GM21529 (cell line): ENCODE data around the gene DIP2C.

Experiments
- ATAC-seq: cut with Tn5 transposase; IDR thresholded peaks from one replicate; pipeline ENCODE4 v1.9.1; 2021; ENCODE audit not compliant: unreplicated experiment

The DIP2C gene

DNA sequence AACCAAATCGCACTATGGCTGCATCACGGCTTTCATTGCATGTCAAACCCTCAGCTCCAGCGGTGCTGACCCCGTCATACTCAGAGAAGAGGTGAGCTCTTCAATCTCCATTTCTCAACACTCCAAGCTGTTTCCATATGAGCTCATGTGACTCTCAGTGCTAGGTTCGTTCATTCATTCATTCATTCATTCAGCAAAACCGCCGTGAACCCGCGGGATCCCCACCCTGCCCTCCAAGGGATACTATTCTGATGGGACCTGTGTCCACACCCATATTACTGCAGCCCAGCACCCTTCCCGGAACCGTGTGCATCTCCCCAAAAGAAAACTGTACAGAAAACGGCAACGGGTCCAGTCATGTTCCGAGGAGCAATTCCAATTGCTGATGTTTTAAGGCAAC is 184.7 kb downstream of the DIP2C start:
- ATAC-seq: no peak

DNA sequence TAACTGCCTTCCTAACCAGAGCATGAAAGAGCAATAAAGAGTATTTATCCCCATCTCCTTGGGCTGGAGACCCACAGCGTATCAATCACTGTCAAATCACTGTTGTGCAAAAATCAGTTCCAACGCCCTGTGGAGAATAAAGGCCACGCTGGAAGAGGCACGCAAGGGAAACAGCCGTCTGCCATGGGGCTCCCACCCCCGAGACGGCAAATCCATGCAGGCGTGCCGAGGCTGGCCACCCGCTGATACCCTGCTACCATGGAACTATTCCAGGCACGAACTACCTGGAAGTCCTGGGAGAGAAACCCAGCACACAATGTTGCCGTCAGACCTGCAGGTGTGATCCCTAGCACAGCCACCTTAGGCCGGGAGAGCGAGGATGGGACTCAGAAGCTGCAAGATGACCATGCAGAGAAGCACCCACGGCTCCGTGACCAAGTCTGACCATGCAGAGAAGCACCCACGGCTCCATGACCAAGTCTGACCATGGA is 185.3 kb downstream of the DIP2C start:
- ATAC-seq: no peak

- no peak for ATAC-seq
Observed at GRCh38 chr10:501596-501995, 187.9 kb downstream of the DIP2C start.

- ATAC-seq: no peak
Observed at GRCh38 chr10:500876-501275, 188.6 kb downstream of the DIP2C start.

- ATAC-seq: no peak
Observed at GRCh38 chr10:499991-500390, 189.5 kb downstream of the DIP2C start.

GRCh38 chr10:498760-499435 is 190.6 kb downstream of the DIP2C start:
- ATAC-seq: no peak

- ATAC-seq: no peak
Observed at GRCh38 chr10:497898-498451, 191.5 kb downstream of the DIP2C start.

- ATAC-seq: no peak
Observed at GRCh38 chr10:497289-497688, 192.2 kb downstream of the DIP2C start.

DNA sequence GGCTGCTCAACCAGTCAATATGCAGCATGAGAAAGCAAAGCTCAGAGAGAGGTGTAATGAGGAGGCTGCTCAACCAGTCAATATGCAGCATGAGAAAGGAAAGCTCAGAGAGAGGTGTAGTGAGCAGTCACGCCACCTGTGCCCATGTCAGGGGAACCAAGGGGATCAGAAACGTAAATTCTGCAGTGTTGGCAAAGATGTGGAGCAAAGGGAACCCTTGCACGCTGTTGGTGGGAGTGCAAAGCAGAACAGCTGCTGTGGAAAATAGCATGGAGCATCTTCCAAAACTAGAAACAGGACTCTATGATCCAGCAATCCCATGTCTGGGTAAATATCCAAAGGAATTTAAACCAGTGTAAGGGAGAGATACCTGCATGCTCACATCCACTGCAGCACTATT is 194.9 kb downstream of the DIP2C start:
- ATAC-seq: no peak

- ATAC-seq: no peak
Observed at GRCh38 chr10:494149-494542, 195.3 kb downstream of the DIP2C start.

GRCh38 chr10:493391-494148 is 195.9 kb downstream of the DIP2C start:
- no peak for ATAC-seq

DNA sequence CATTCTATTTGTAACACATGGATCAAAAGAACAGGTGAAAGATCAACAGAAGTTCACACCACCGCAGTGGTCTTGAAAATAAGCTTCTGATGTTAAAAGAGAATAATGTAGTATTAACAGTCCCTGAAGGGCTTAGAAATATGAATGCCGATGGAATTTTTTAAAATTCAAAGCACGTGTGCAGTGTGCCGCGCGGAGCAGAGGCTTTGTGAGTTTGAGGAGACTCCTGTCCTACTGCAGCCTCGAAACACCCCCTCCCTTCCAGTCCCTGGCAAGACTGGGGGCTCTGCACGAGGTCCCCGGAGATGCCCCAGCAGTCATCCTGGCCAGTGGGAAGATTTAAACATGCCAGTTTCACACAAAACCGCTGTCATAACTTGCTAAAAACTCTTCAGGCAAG is 196.6 kb downstream of the DIP2C start:
- ATAC-seq: no peak

- ATAC-seq: no peak
Observed at GRCh38 chr10:491667-492424, 197.6 kb downstream of the DIP2C start.

DNA sequence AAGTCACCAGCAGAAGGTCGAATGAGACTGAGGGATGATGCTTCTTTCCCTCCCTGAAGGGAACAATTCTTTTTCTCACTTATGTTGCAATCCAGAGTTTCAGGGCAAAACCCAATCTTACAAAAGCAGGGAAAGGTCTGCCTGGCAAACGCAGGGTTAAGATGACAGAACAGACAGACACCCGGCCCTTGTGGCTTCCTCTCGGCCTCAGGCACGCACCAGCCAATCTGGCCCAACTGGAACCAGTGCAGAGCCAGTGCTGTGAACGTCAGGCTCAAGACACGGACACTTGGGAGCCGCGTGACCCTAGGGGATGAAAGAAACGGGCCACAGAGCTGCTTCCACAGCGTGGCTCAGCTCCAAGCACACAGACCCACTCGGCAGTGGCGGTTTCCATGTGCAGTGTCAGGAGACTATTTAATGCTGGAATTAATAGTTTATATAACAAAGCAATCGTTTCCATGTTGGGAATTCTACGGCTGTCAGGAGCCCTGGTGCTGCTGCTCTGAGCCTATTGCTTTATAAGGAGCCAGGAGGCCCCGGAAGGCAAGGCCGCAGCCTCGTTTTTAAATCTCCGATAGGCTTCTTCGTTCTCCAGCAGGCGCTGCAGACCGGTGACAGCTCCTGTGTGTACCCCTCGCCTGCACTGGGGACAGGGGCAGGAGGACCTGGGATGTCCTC is 198.4 kb downstream of the DIP2C start:
- ATAC-seq: no peak

DNA sequence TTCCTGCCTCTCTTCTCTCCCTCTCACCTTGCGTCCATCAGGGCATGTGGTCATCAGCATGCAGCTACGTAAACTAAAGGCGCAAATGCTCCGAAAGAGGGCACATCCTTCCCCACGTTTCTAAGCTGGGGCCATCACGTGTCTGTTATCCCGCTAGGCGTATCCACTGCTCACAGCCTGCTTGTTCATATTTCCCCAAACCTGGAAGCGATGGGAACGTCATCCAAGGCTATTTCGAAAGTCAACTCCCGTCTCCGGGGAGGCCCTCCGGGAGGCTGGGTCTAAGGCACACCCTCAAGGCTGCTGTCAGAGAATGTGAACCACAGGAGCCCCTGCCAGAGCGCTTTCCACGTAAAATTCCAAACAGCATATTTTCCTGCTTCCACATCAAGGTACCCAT is 199.2 kb downstream of the DIP2C start:
- ATAC-seq: no peak

DNA sequence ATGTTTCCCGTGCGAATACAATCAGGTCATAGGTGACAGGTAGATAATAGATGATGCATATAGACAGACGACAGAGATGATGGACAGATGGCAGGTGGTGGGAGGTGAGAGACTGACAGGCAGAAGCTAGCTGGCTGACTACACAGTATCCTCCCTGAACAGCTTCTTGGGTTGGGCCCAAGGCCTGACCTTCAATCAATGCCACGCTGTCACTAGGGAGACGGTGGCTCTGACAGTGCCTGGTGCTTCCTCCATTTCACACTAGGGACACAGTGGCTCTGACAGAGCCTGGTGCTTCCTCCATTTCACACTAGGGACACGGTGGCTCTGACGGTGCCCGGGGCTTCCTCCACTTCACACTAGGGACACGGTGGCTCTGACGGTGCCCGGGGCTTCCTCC is 200.1 kb downstream of the DIP2C start:
- ATAC-seq: no peak

DNA sequence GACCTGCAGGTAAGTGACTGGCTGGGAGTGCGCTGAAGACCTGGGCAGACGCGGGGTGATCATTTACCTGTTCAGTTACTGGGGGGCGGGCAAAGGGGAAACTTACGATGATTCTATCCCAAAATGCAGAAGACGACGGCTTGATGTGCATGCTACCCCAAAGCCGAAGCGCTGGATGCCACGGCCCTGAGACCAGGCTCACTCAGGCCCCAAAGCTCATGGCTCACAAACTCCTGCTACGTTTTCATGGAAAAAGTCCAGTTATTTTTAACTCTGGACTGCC is 200.6 kb downstream of the DIP2C start:
- no peak for ATAC-seq

GRCh38 chr10:488081-488932 is 201.2 kb downstream of the DIP2C start:
- ATAC-seq: no peak

GRCh38 chr10:486666-487322 is 202.7 kb downstream of the DIP2C start:
- ATAC-seq: no peak

GRCh38 chr10:486206-486605 is 203.3 kb downstream of the DIP2C start:
- no peak for ATAC-seq
